Muscle of leg (tissue), 11 donors: ENCODE results near the gene CCDC136. TPM values are rescaled to one million over a fixed set of nuclear protein-coding genes. Genes with fewer than 3 reads are reported as not detected.

Source experiments
- DNase-seq: peaks from one replicate; pipeline ENCODE4 v3.0.0; 2013
- H3K27ac ChIP-seq: one replicate; pipeline ENCODE4 v1.5.1; 2013; ENCODE audit warnings: mild to moderate bottlenecking, low read length, control low read depth
- H3K27me3 ChIP-seq: one replicate; pipeline ENCODE4 v1.6.1; 2013; ENCODE audit warnings: low read length; ENCODE audit not compliant: control insufficient read depth, insufficient read depth
- H3K36me3 ChIP-seq: one replicate; pipeline ENCODE4 v1.6.1; 2013; ENCODE audit warnings: low read length; ENCODE audit not compliant: control insufficient read depth, insufficient read depth
- H3K4me1 ChIP-seq: one replicate; pipeline ENCODE4 v1.6.1; 2013; ENCODE audit warnings: low read length; ENCODE audit not compliant: control insufficient read depth, insufficient read depth
- H3K4me3 ChIP-seq: one replicate; pipeline ENCODE4 v1.5.1; 2013; ENCODE audit warnings: low read length, control low read depth
- H3K9me3 ChIP-seq: replicated peaks from 2 replicates; pipeline ENCODE4 v1.6.1; 2013; ENCODE audit warnings: low read depth, low read length; ENCODE audit not compliant: control insufficient read depth
- WGBS: methylation state at CpG from one replicate; pipeline ENCODE4 v1.1.5; 2013; ENCODE audit warnings: missing lambda C conversion rate; ENCODE audit not compliant: insufficient coverage; 5-methylcytosine and 5-hydroxymethylcytosine counted together
- polyA plus RNA-seq, 8 donors: library from polyadenylated mRNA; unstranded; fragments of 120-200 nt; gene quantifications; one replicate each; pipeline versions ENCODE4 v1.2.1 to v1.2.3, GENCODE V29; 2013; ENCODE audit warnings: inconsistent platforms in 1 of 8, low replicate concordance in 1 of 8; ENCODE audit not compliant: insufficient read length in 8 of 8, insufficient read depth in 1 of 8
- total RNA-seq: library from RNA; stranded (reverse); fragments of 120-200 nt; gene quantifications from one replicate; pipeline ENCODE4 v1.2.4, GENCODE V29; 2013

Gene CCDC136
- total and polyA plus RNA-seq, 9 donors = 10.7 to 21.5 (median 16.4) TPM

GRCh38 chr7:128836729-128837348 is 45.1 kb downstream of the CCDC136 start:
- Histone ChIP-seq H3K4me3 (no peak overlapping the region), H3K4me1 (peaks cover 64% of the 10 kb centered on the region), H3K36me3 (peaks cover 76% of the 10 kb centered on the region), H3K27ac (peak overlapping the region; percentile 92), H3K9me3 (no peaks in the 10 kb centered on the region), H3K27me3 (peaks cover 1% of the 10 kb centered on the region)
- WGBS = 87% methylated on average over 5 of the region's 14 CpGs
- DNase-seq = no peak

GRCh38 chr7:128837521-128837921 is 45.8 kb downstream of the CCDC136 start:
- DNase-seq = no peak
- peak overlapping the region; percentile 59 for H3K27ac ChIP-seq
- H3K36me3 ChIP-seq = peaks cover 82% of the 10 kb centered on the region
- H3K4me1 ChIP-seq = peaks cover 61% of the 10 kb centered on the region
- WGBS = 90% methylated on average over 16 of the region's 16 CpGs
- H3K27me3 ChIP-seq = no peaks in the 10 kb centered on the region
- no peak overlapping the region for H3K4me3 ChIP-seq
- H3K9me3 ChIP-seq = no peaks in the 10 kb centered on the region

- Histone ChIP-seq H3K4me3 (no peak overlapping the region), H3K27me3 (no peaks in the 10 kb centered on the region), H3K36me3 (peaks cover 90% of the 10 kb centered on the region), H3K4me1 (peaks cover 54% of the 10 kb centered on the region), H3K9me3 (no peaks in the 10 kb centered on the region), H3K27ac (peak overlapping the region; percentile 35)
- DNase-seq = no peak
- WGBS = 94% methylated on average over 18 of the region's 22 CpGs
These were observed 46.5 kb downstream of the CCDC136 start for GRCh38 chr7:128838109-128838779.

- Histone ChIP-seq H3K4me3 (no peak overlapping the region), H3K9me3 (no peaks in the 10 kb centered on the region), H3K27me3 (no peaks in the 10 kb centered on the region), H3K4me1 (peaks cover 45% of the 10 kb centered on the region), H3K27ac (peak overlapping the region; percentile 35), H3K36me3 (peaks cover 95% of the 10 kb centered on the region)
- no peak for DNase-seq
- WGBS = 82% methylated on average over 17 of the region's 17 CpGs
These were observed 47.4 kb downstream of the CCDC136 start for GRCh38 chr7:128838981-128839731.

- WGBS = 88% methylated on average over 10 of the region's 13 CpGs
- H3K27me3 ChIP-seq = no peaks in the 10 kb centered on the region
- DNase-seq = no peak
- peaks cover 98% of the 10 kb centered on the region for H3K36me3 ChIP-seq
- H3K4me3 ChIP-seq = no peak overlapping the region
- peak overlapping the region; percentile 13 for H3K27ac ChIP-seq
- no peaks in the 10 kb centered on the region for H3K9me3 ChIP-seq
- H3K4me1 ChIP-seq = peaks cover 41% of the 10 kb centered on the region
These were observed 48.0 kb downstream of the CCDC136 start for GRCh38 chr7:128839751-128840177.

GRCh38 chr7:128840326-128841170 is 48.8 kb downstream of the CCDC136 start:
- Histone ChIP-seq H3K4me1 (peaks cover 34% of the 10 kb centered on the region), H3K36me3 (peaks cover 98% of the 10 kb centered on the region), H3K27me3 (no peaks in the 10 kb centered on the region), H3K4me3 (no peak overlapping the region), H3K27ac (peak overlapping the region; percentile 29), H3K9me3 (no peaks in the 10 kb centered on the region)
- 85% methylated on average over 17 of the region's 23 CpGs for WGBS
- DNase-seq = no peak

GRCh38 chr7:128841171-128841690 is 49.5 kb downstream of the CCDC136 start:
- H3K4me1 ChIP-seq = peaks cover 27% of the 10 kb centered on the region
- H3K27ac ChIP-seq = peak overlapping the region; percentile 25
- WGBS = 88% methylated on average over 17 of the region's 17 CpGs

GRCh38 chr7:128841921-128842673 is 50.3 kb downstream of the CCDC136 start:
- no peaks in the 10 kb centered on the region for H3K9me3 ChIP-seq
- H3K4me3 ChIP-seq = no peak overlapping the region
- no peak for DNase-seq
- peak overlapping the region; percentile 3 for H3K27ac ChIP-seq
- peaks cover 99% of the 10 kb centered on the region for H3K36me3 ChIP-seq
- WGBS = 56% methylated on average over 31 of the region's 35 CpGs
- no peaks in the 10 kb centered on the region for H3K27me3 ChIP-seq
- H3K4me1 ChIP-seq = peaks cover 18% of the 10 kb centered on the region

More at GRCh38 chr7:128841171-128841690, 49.5 kb downstream of the CCDC136 start:
- Histone ChIP-seq H3K9me3 (no peaks in the 10 kb centered on the region), H3K27me3 (no peaks in the 10 kb centered on the region), H3K36me3 (peaks cover 98% of the 10 kb centered on the region), H3K4me3 (no peak overlapping the region)
- DNase-seq = no peak
